Endothelial cell (in vitro differentiated cells): ENCODE results near the gene MMD2. TPM values are rescaled to one million over a fixed set of nuclear protein-coding genes. Genes with fewer than 3 reads are reported as not detected.

Experiments
- DNase-seq: peaks from one replicate; pipeline ENCODE4 v3.0.0; 2021; ENCODE audit warnings: low spot score
- H3K27ac Mint-ChIP-seq: one replicate; pipeline ENCODE4 v1.8.0; 2021; ENCODE audit warnings: mixed read lengths, inconsistent platforms; ENCODE audit not compliant: unreplicated experiment
- H3K27me3 Mint-ChIP-seq: one replicate; pipeline ENCODE4 v1.8.0; 2021; ENCODE audit warnings: mild to moderate bottlenecking, moderate library complexity, mixed read lengths, inconsistent platforms; ENCODE audit not compliant: unreplicated experiment
- H3K36me3 Mint-ChIP-seq: one replicate; pipeline ENCODE4 v1.8.0; 2021; ENCODE audit warnings: mild to moderate bottlenecking, low read depth, mixed read lengths, inconsistent platforms; ENCODE audit not compliant: unreplicated experiment
- H3K4me1 Mint-ChIP-seq: one replicate; pipeline ENCODE4 v1.8.0; 2021; ENCODE audit warnings: mild to moderate bottlenecking, mixed read lengths, inconsistent platforms; ENCODE audit not compliant: unreplicated experiment
- H3K4me3 Mint-ChIP-seq: one replicate; pipeline ENCODE4 v1.8.0; 2021; ENCODE audit warnings: mild to moderate bottlenecking, mixed read lengths, inconsistent platforms; ENCODE audit not compliant: unreplicated experiment
- H3K9me3 Mint-ChIP-seq: one replicate; pipeline ENCODE4 v1.8.0; 2021; ENCODE audit warnings: mixed read lengths, inconsistent platforms; ENCODE audit not compliant: unreplicated experiment
- CTCF ChIP-seq: fragments of 200-600 bp; sonication (generic); IDR thresholded peaks from one replicate; pipeline ENCODE4 v1.5.0; 2021; ENCODE audit warnings: antibody characterized with exemption; ENCODE audit not compliant: unreplicated experiment
- total RNA-seq: library from RNA; stranded (reverse); fragmentation: NEBNext Ultra II Directional; extraction: Animal tissue kit (Norgen Biotek cat#: 25700); gene quantifications from one replicate; pipeline ENCODE4 v1.2.1, GENCODE V29; 2021; ENCODE audit not compliant: unreplicated experiment

Gene MMD2
- total RNA-seq, 1 donor from 2014 or later, result not detected

- H3K4me3 Mint-ChIP-seq, result no peak overlapping the region
- peaks cover 4% of the 10 kb centered on the region for H3K4me1 Mint-ChIP-seq
- H3K36me3 Mint-ChIP-seq, result no peaks in the 10 kb centered on the region
- H3K27ac Mint-ChIP-seq, result no peak overlapping the region
- H3K27me3 Mint-ChIP-seq, result peaks cover 4% of the 10 kb centered on the region
- TF ChIP-seq CTCF, result no peak
- no peaks in the 10 kb centered on the region for H3K9me3 Mint-ChIP-seq
- no peak for DNase-seq
Measured at GRCh38 chr7:4871056-4871680, 87.8 kb downstream of the MMD2 start.

- no peak overlapping the region for H3K4me3 Mint-ChIP-seq
- H3K36me3 Mint-ChIP-seq, result no peaks in the 10 kb centered on the region
- no peak overlapping the region for H3K27ac Mint-ChIP-seq
Measured at GRCh38 chr7:4868493-4868892, 90.5 kb downstream of the MMD2 start.

GRCh38 chr7:4866528-4867496 lies 92.2 kb downstream of the MMD2 start:
- Mint-ChIP-seq H3K36me3 (no peaks in the 10 kb centered on the region), H3K27me3 (peaks cover 4% of the 10 kb centered on the region), H3K4me3 (no peak overlapping the region), H3K4me1 (peaks cover 4% of the 10 kb centered on the region), H3K9me3 (peaks cover 5% of the 10 kb centered on the region), H3K27ac (no peak overlapping the region)
- no peak for DNase-seq
- TF ChIP-seq CTCF, result no peak

More at GRCh38 chr7:4868493-4868892, 90.5 kb downstream of the MMD2 start:
- peaks cover 4% of the 10 kb centered on the region for H3K4me1 Mint-ChIP-seq
- peaks cover 6% of the 10 kb centered on the region for H3K27me3 Mint-ChIP-seq
- no peak for TF ChIP-seq CTCF
- DNase-seq, result no peak
- peaks cover under 1% of the 10 kb centered on the region for H3K9me3 Mint-ChIP-seq

- no peak for TF ChIP-seq CTCF
- H3K36me3 Mint-ChIP-seq, result no peaks in the 10 kb centered on the region
- no peak for DNase-seq
- H3K9me3 Mint-ChIP-seq, result peaks cover 5% of the 10 kb centered on the region
- H3K4me3 Mint-ChIP-seq, result no peak overlapping the region
- H3K27me3 Mint-ChIP-seq, result peaks cover 2% of the 10 kb centered on the region
- H3K4me1 Mint-ChIP-seq, result no peaks in the 10 kb centered on the region
- H3K27ac Mint-ChIP-seq, result no peak overlapping the region
Measured at GRCh38 chr7:4862156-4862555, 96.8 kb downstream of the MMD2 start.

GRCh38 chr7:4861673-4862072 lies 97.3 kb downstream of the MMD2 start, which contains the start of gene PAPOLB:
Gene PAPOLB, minus strand, starts transcription at chr7:4862030. Its CDS starts 220 bp downstream, at chr7:4861810.
- Mint-ChIP-seq H3K27me3 (peaks cover 2% of the 10 kb centered on the region), H3K9me3 (peaks cover 5% of the 10 kb centered on the region), H3K27ac (no peak within 1 kb of the TSS), H3K4me1 (no peaks in the 10 kb centered on the region), H3K36me3 (no peaks in the 10 kb centered on the region), H3K4me3 (no peak within 1 kb of the TSS)
- no peak for TF ChIP-seq CTCF
- DNase-seq, result no peak
